SK-N-MC (cell line): ENCODE measurements around the gene GCA.

ENCODE experiments used
- DNase-seq: peaks from one replicate; pipeline ENCODE4 v3.0.0-alpha.2; 2011; ENCODE audit warnings: low read depth, low spot score
- H3K27ac ChIP-seq: fragments of 200-600 bp; sonication (generic); 2 replicates; pipeline ENCODE4 v1.5.1; 2016; ENCODE audit warnings: mixed run types
- H3K36me3 ChIP-seq: fragments of 200-600 bp; sonication (generic); 2 replicates; pipeline ENCODE4 v1.6.1; 2017; ENCODE audit warnings: antibody characterized with exemption, low read length, mixed read lengths; ENCODE audit not compliant: insufficient read depth
- H3K4me3 ChIP-seq: fragments of 200-600 bp; sonication (generic); 2 replicates; pipeline ENCODE4 v1.5.1; 2016
- H3K9ac ChIP-seq: fragments of 200-600 bp; sonication (generic); 2 replicates; pipeline ENCODE4 v1.8.0; 2017; ENCODE audit warnings: mixed run types, mixed read lengths; ENCODE audit not compliant: insufficient read length
- H3K9me3 ChIP-seq: fragments of 200-600 bp; sonication (generic); 2 replicates; pipeline ENCODE4 v1.6.1; 2017; ENCODE audit warnings: low read depth, mild to moderate bottlenecking, antibody characterized with exemption, low read length, moderate library complexity, mixed read lengths
- EZH2 ChIP-seq: fragments of 200-600 bp; sonication (generic); IDR thresholded peaks from one replicate; pipeline ENCODE4 v1.6.1; 2017; ENCODE audit warnings: antibody characterized with exemption
- FOXP2 ChIP-seq: optimal IDR thresholded peaks from 2 replicates; pipeline ENCODE3; 2011; ENCODE audit warnings: mild to moderate bottlenecking, moderate library complexity; ENCODE audit not compliant: insufficient read depth; ENCODE audit errors: extremely low read length, control extremely low read depth
- POLR2AphosphoS5 ChIP-seq: IDR thresholded peaks from 2 replicates; pipeline ENCODE4 v1.6.1; 2012; ENCODE audit warnings: mild to moderate bottlenecking, low read depth, low read length, borderline replicate concordance

GCA gene

DNA sequence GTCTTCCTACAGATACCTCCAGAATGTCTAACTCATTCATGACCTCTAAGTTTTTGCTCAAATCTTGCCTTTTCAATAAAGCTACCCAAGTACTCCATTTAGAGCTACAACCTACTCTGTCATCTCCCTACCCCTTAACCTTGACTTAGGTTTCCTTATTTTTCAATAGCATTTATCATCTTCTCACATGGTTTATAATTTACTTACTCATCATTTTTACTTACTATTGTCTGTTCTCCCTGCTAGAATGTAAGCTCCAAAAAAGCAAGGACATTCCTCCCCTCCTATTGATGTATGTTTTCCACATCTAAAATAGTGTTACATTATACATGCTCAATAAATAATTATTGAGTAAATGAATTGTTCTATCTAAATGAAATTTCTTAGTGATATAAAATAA, 3.1 kb upstream of the GCA start:
- no peaks in the 10 kb centered on the region for H3K36me3 ChIP-seq
- no peak overlapping the region for H3K27ac ChIP-seq
- no peaks in the 10 kb centered on the region for H3K9me3 ChIP-seq
- TF ChIP-seq EZH2 (no peak), POLR2AphosphoS5 (no peak)
- H3K4me3 ChIP-seq, result no peak overlapping the region
- no peak for DNase-seq
- H3K9ac ChIP-seq, result no peak overlapping the region

DNA sequence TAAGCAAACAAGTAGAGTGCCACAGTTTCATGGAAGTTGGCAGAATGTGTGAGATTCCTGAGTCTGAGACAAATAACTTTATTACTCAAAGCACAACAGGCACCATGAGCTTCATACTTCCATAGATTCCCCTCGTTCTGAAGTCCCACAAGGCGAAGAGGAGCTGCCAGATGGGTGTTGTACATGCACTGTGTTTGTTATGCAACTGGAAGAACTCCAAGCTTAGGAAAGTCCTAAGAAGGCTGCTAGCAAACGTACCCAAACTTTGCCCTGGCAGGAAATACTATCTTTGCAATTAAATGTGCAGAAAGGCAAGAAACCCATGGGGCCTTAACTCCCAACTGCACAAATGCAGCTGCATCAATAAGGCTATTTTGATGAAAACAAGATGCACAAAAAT, 1.6 kb upstream of the GCA start:
- Histone ChIP-seq H3K9me3 (no peaks in the 10 kb centered on the region), H3K9ac (no peak overlapping the region), H3K4me3 (peak overlapping the region; percentile 21; the same call in 1 of the 2 replicates), H3K27ac (no peak overlapping the region), H3K36me3 (no peaks in the 10 kb centered on the region)
- no peak for TF ChIP-seq FOXP2
- no peak for TF ChIP-seq POLR2AphosphoS5
- no peak for TF ChIP-seq EZH2
- DNase-seq, result no peak

DNA sequence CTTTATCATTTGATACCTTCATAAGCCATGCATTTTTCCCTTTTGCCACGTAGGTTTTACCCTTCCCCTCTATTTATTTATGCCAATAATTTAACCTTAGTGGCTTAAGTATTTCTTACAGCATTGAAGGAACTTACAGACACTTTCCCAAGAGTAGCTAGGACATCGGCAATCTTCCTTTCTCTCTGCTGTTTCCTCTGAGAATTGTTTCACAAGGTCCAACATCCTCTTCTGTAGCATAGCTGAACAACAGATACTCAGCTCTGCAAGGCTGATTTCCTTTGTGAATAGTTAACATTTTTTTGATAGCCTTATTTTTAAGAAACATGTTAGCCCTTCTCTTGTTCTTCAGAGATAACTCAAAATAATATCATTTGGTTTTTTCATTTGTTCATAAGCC, 1.1 kb upstream of the GCA start:
- Histone ChIP-seq H3K9me3 (no peaks in the 10 kb centered on the region), H3K4me3 (no peak overlapping the region), H3K27ac (0 out of 2 replicates have a peak overlapping the region, but pooled peaks have one; percentile 8), H3K9ac (no peak overlapping the region), H3K36me3 (no peaks in the 10 kb centered on the region)
- DNase-seq, result no peak
- TF ChIP-seq EZH2 (no peak), POLR2AphosphoS5 (no peak), FOXP2 (no peak)

DNA sequence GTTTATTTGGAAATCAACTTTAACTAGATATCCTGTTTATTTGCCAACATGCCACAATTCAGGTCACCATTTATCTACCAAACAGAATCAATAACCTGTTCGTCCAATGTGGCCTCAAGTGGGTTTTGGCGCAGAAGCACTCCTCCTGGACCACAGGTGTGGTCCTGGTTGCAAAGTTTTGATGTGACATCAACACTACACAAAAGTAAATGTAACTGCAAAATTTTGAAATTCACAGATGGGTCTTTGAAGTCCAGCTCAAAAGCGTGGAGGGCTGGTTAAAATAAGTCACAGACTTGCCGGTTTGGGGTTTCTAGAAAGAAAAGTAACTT, 474 bp upstream of the GCA start:
- Histone ChIP-seq H3K4me3 (peak overlapping the region; percentile 77), H3K27ac (no peak overlapping the region), H3K36me3 (no peaks in the 10 kb centered on the region), H3K9ac (no peak overlapping the region), H3K9me3 (no peaks in the 10 kb centered on the region)
- no peak for DNase-seq
- TF ChIP-seq POLR2AphosphoS5 (no peak), FOXP2 (no peak), EZH2 (no peak)

DNA sequence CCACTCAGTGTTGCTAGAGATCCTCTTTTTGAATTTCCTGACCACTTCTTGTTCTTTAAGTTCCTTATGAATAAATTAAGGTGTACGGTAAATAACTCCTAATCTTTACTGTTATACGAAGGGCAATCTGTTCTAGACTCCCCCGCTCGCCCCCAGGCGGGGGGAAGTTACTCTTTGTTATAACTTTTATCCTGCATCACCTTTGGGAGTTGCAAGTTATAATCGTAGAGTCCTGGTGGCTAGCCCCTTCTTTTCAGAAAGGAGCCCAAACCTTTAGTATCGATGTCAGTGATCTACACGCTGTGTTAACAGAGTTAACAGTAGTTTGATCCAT, 652 bp downstream of the GCA start:
- TF ChIP-seq FOXP2, result no peak
- no peak for TF ChIP-seq POLR2AphosphoS5
- no peak for TF ChIP-seq EZH2
- Histone ChIP-seq H3K4me3 (peak overlapping the region; percentile 77), H3K27ac (no peak overlapping the region), H3K9me3 (no peaks in the 10 kb centered on the region), H3K9ac (peak overlapping the region; percentile 58), H3K36me3 (no peaks in the 10 kb centered on the region)
- no peak for DNase-seq

DNA sequence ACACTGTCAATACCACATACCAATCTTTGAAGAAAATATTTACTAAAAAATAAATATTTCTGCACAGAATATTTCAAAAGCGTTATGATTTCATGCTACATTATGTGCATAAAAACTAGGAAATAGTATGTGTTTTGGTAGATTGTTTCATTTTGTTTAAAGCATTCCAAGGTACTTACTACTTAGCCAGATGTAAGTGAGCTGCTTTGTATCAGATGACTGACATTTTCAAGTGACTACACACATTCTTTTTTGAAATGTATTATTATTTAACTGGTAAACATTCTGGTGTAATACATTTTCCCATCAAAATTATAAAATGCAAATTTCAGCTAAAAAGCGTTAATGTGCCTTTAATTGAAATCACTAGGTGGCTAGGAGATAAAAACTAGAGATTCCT, 21.5 kb downstream of the GCA start:
- DNase-seq, result no peak
- H3K9ac ChIP-seq, result no peak overlapping the region
- H3K27ac ChIP-seq, result no peak overlapping the region
- TF ChIP-seq FOXP2 (no peak), EZH2 (no peak), POLR2AphosphoS5 (no peak)
- H3K36me3 ChIP-seq, result no peaks in the 10 kb centered on the region
- H3K4me3 ChIP-seq, result no peak overlapping the region
- H3K9me3 ChIP-seq, result no peaks in the 10 kb centered on the region

DNA sequence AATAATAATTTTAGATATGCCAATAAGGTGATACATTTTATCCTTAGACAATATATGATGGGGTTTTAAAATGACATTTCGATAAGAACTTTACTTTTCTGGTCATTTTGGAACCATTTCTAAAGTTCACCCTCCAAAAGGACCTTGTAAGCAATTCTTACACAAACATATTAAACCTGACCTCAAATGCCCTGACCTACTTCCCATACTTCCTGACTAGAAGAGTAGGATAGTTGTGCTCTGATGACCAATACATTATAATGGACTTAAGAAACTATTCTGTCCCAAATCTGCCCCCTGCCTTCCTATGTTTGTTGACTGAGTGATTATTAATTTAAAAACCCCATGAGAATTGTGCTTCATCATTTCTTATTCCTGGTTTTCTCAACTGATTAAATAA, 24.6 kb downstream of the GCA start:
- Histone ChIP-seq H3K27ac (no peak overlapping the region), H3K9me3 (no peaks in the 10 kb centered on the region), H3K36me3 (no peaks in the 10 kb centered on the region), H3K9ac (no peak overlapping the region), H3K4me3 (no peak overlapping the region)
- no peak for DNase-seq
- TF ChIP-seq FOXP2, result no peak
- TF ChIP-seq EZH2, result no peak
- no peak for TF ChIP-seq POLR2AphosphoS5

DNA sequence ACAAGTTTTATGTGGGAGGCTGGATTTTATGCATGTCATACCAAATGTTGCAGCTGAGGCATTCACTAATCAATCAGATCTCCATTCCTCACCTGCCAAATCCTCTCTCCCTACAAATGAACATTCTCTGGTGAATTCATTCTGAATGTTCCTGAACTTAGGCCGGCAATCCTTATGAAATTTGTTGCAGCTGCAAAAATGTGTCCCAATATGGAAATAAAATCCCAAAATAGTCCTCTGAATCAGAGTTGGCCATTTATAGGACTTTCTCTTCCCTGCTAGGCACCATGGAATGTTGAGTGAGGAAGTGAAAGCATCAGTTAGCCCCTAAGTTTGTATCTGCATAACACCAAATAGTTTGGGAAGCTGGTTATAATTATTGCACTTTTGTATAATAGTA, 25.6 kb downstream of the GCA start:
- Histone ChIP-seq H3K36me3 (no peaks in the 10 kb centered on the region), H3K4me3 (no peak overlapping the region), H3K27ac (no peak overlapping the region), H3K9me3 (no peaks in the 10 kb centered on the region), H3K9ac (no peak overlapping the region)
- TF ChIP-seq FOXP2, result no peak
- TF ChIP-seq EZH2, result no peak
- no peak for TF ChIP-seq POLR2AphosphoS5
- DNase-seq, result no peak

DNA sequence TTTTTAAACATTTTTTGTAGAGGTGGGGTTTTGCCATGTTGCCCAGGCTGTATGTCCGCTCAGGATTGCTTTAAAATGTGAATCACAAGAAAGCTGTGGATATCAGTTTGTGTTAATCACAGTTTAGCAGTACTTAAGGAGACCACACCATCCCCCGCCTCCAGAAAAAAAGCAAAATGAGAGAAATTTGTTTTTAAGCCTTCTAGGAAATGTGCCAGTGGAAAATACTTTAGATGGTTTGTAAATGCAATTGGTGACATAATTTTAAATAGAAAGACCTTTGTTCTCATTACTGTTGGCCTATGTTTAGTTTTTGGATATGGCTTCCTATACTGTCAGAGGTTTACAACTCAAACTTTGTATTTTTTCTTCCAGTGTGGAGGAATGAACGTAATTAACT, 27.0 kb downstream of the GCA start:
- no peak for DNase-seq
- no peaks in the 10 kb centered on the region for H3K36me3 ChIP-seq
- H3K27ac ChIP-seq, result no peak overlapping the region
- H3K9me3 ChIP-seq, result no peaks in the 10 kb centered on the region
- TF ChIP-seq EZH2 (no peak), FOXP2 (no peak), POLR2AphosphoS5 (no peak)
- no peak overlapping the region for H3K9ac ChIP-seq
- no peak overlapping the region for H3K4me3 ChIP-seq

DNA sequence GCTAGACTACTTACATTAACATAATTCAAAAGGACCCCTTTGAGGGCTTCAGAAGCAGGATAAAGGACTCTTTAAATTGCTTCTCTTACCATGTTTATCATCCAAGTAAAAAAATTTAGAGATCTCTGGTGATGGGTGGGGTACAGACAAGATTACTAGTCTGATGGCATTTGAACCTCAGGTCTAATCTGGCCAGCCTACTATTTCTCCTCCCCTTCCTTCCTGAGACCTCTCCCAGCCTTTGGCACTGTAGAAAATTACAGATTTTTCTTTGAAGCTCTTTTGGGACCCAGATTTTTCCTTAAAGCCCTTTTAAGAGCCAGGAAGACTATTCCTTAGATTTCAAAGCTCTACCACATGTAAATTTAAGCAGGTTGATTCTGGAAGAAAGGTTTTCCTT, 28.9 kb downstream of the GCA start:
- H3K4me3 ChIP-seq, result no peak overlapping the region
- TF ChIP-seq FOXP2 (no peak), EZH2 (no peak), POLR2AphosphoS5 (no peak)
- H3K36me3 ChIP-seq, result no peaks in the 10 kb centered on the region
- no peak overlapping the region for H3K9ac ChIP-seq
- no peaks in the 10 kb centered on the region for H3K9me3 ChIP-seq
- no peak for DNase-seq
- no peak overlapping the region for H3K27ac ChIP-seq
